ENCODE measurements around the gene NAPEPLD.
"Not testable (repeated sequence)": the region's sequence is repeated elsewhere in the genome, so short reads cannot be mapped to it uniquely, and the experiment has no call there.

- not testable (repeated sequence) for TF ChIP-seq CTCF, POLR2A (IDR thresholded peaks at IDR 0.05)
Observed at GRCh38 chr7:103159072-103159471, 10.2 kb upstream of the NAPEPLD start.
